Smooth muscle cell (in vitro differentiated cells): Measurements from ENCODE around the gene TRIM33. TPM values are rescaled to one million over a fixed set of nuclear protein-coding genes. Genes with fewer than 3 reads are reported as not detected.
"Not testable (repeated sequence)": the region's sequence is repeated elsewhere in the genome, so short reads cannot be mapped to it uniquely, and the experiment has no call there.

Source experiments
- DNase-seq: peaks from one replicate; lab custom pipeline; 2025; ENCODE audit not compliant: unreplicated experiment; lab: John Stamatoyannopoulos, UW
- H2AFZ ChIP-seq: fragments of 200-600 bp; sonication (generic); 2 replicates; pipeline ENCODE4 v1.6.0; 2016; ENCODE audit warnings: antibody characterized with exemption, low read depth, mild to moderate bottlenecking
- H3F3A ChIP-seq: fragments of 200-600 bp; sonication (generic); 2 replicates; pipeline ENCODE4 v1.6.0; 2017; ENCODE audit warnings: antibody characterized with exemption, low read depth
- H3K27ac ChIP-seq: fragments of 200-600 bp; sonication (generic); 2 replicates; pipeline ENCODE4 v1.5.1; 2016; ENCODE audit warnings: low read depth, mild to moderate bottlenecking
- H3K27me3 ChIP-seq: fragments of 200-600 bp; sonication (generic); 2 replicates; pipeline ENCODE4 v1.6.1; 2016; ENCODE audit warnings: low read depth, mild to moderate bottlenecking
- H3K36me3 ChIP-seq: fragments of 200-600 bp; sonication (generic); 2 replicates; pipeline ENCODE4 v1.5.1; 2016; ENCODE audit warnings: low read depth
- H3K4me1 ChIP-seq: fragments of 200-600 bp; sonication (generic); 2 replicates; pipeline ENCODE4 v1.5.1; 2016; ENCODE audit warnings: low read depth
- H3K4me2 ChIP-seq: fragments of 200-600 bp; sonication (generic); 2 replicates; pipeline ENCODE4 v1.6.0; 2016; ENCODE audit warnings: mild to moderate bottlenecking
- H3K4me3 ChIP-seq: fragments of 200-600 bp; sonication (generic); 2 replicates; pipeline ENCODE4 v1.5.1; 2016; ENCODE audit warnings: mild to moderate bottlenecking
- H3K79me2 ChIP-seq: fragments of 200-600 bp; sonication (generic); 2 replicates; pipeline ENCODE4 v1.6.0; 2016; ENCODE audit warnings: low read depth, mild to moderate bottlenecking
- H3K9ac ChIP-seq: fragments of 200-600 bp; sonication (generic); 2 replicates; pipeline ENCODE4 v1.6.0; 2016; ENCODE audit warnings: low read depth
- H3K9me3 ChIP-seq: fragments of 200-600 bp; sonication (generic); replicated peaks from 2 replicates; pipeline ENCODE4 v1.5.1; 2016; ENCODE audit warnings: low read depth
- H4K20me1 ChIP-seq: fragments of 200-600 bp; sonication (generic); 2 replicates; pipeline ENCODE4 v1.6.0; 2016; ENCODE audit warnings: low read depth
- CTCF ChIP-seq: fragments of 200-600 bp; sonication (generic); IDR thresholded peaks from 2 replicates; pipeline ENCODE4 v1.5.1; 2017; ENCODE audit warnings: borderline replicate concordance, mild to moderate bottlenecking, antibody characterized with exemption; ENCODE audit not compliant: insufficient read depth, poor library complexity, severe bottlenecking
- WGBS: methylation state at CpG from one replicate; pipeline ENCODE4 v1.1.7; 2016; ENCODE audit warnings: low lambda C conversion rate; 5-methylcytosine and 5-hydroxymethylcytosine counted together
- polyA plus RNA-seq: library from polyadenylated mRNA; unstranded; fragments of >200 nt; fragmentation: Nextera tagmentation; extraction: Ambion mirVana; gene quantifications from 2 replicates; pipeline ENCODE4 v1.2.1, GENCODE V29; 2016
- total RNA-seq: library from RNA; depleted of rRNA; stranded (reverse); fragments of >200 nt; gene quantifications from 2 replicates; pipeline ENCODE4 v1.2.3, GENCODE V29; 2014

TRIM33 gene
- total and polyA plus RNA-seq, 2 experiments from 2014 or later = 12.0 to 30.5 TPM

GRCh38 chr1:114377356-114377755 lies 133.6 kb downstream of the TRIM33 start:
- no peak overlapping the region for H2AFZ ChIP-seq
- H3K9me3 ChIP-seq = no peaks in the 10 kb centered on the region
- H3K4me3 ChIP-seq = no peak overlapping the region
- H4K20me1 ChIP-seq = no peaks in the 10 kb centered on the region
- no peaks in the 10 kb centered on the region for H3F3A ChIP-seq
- H3K4me1 ChIP-seq = no peaks in the 10 kb centered on the region
- no peak overlapping the region for H3K9ac ChIP-seq
- no peak overlapping the region for H3K27ac ChIP-seq
- H3K79me2 ChIP-seq = no peaks in the 10 kb centered on the region
- H3K36me3 ChIP-seq = no peaks in the 10 kb centered on the region
- DNase-seq = no peak
- H3K4me2 ChIP-seq = no peak overlapping the region
- no peak for TF ChIP-seq CTCF
- H3K27me3 ChIP-seq = no peaks in the 10 kb centered on the region

- H3K9me3 ChIP-seq = no peaks in the 10 kb centered on the region
- DNase-seq = no peak
- no peaks in the 10 kb centered on the region for H3K4me1 ChIP-seq
- no peaks in the 10 kb centered on the region for H4K20me1 ChIP-seq
- no peak overlapping the region for H3K4me3 ChIP-seq
- no peak overlapping the region for H2AFZ ChIP-seq
- no peaks in the 10 kb centered on the region for H3K36me3 ChIP-seq
- H3K4me2 ChIP-seq = no peak overlapping the region
- no peak overlapping the region for H3K9ac ChIP-seq
- no peak for TF ChIP-seq CTCF
- 59% methylated on average over 1 of the region's 1 CpG for WGBS
- H3F3A ChIP-seq = no peaks in the 10 kb centered on the region
- no peaks in the 10 kb centered on the region for H3K27me3 ChIP-seq
- H3K79me2 ChIP-seq = no peaks in the 10 kb centered on the region
- H3K27ac ChIP-seq = no peak overlapping the region
Observed at GRCh38 chr1:114369930-114370329, 141.1 kb downstream of the TRIM33 start.

GRCh38 chr1:114369266-114369919 lies 141.6 kb downstream of the TRIM33 start:
- not testable (repeated sequence) for H3K27ac ChIP-seq, DNase-seq, H3K79me2 ChIP-seq, H4K20me1 ChIP-seq, H3F3A ChIP-seq, H3K4me3 ChIP-seq, H3K27me3 ChIP-seq, H3K9ac ChIP-seq, H3K4me2 ChIP-seq, H3K9me3 ChIP-seq, H3K36me3 ChIP-seq, H2AFZ ChIP-seq, H3K4me1 ChIP-seq
- WGBS = 79% methylated on average over 5 of the region's 5 CpGs

- H4K20me1 ChIP-seq = no peaks in the 10 kb centered on the region
- no peaks in the 10 kb centered on the region for H3K79me2 ChIP-seq
- H3F3A ChIP-seq = no peaks in the 10 kb centered on the region
- no peaks in the 10 kb centered on the region for H3K27me3 ChIP-seq
- H3K9me3 ChIP-seq = no peaks in the 10 kb centered on the region
- no peak overlapping the region for H3K4me2 ChIP-seq
- no peak for DNase-seq
- no peaks in the 10 kb centered on the region for H3K36me3 ChIP-seq
- TF ChIP-seq CTCF = no peak
- no peak overlapping the region for H3K27ac ChIP-seq
- no peaks in the 10 kb centered on the region for H3K4me1 ChIP-seq
- H3K9ac ChIP-seq = no peak overlapping the region
- H3K4me3 ChIP-seq = no peak overlapping the region
- 91% methylated on average over 15 of the region's 15 CpGs for WGBS
- H2AFZ ChIP-seq = no peak overlapping the region
Observed at GRCh38 chr1:114368560-114369255, 142.3 kb downstream of the TRIM33 start.
